Erythroblast (primary cell): ENCODE data around the gene NMNAT2.

Experiments used
- GATA1 ChIP-seq: IDR thresholded peaks from 2 replicates; pipeline ENCODE4 v1.6.1; 2011; ENCODE audit warnings: low read depth, mild to moderate bottlenecking, control low read depth, low read length, moderate library complexity
- POLR2A ChIP-seq: IDR thresholded peaks from 2 replicates; pipeline ENCODE4 v1.6.1; 2011; ENCODE audit warnings: mild to moderate bottlenecking, low read length

GRCh38 chr1:183296782-183297181, 121.4 kb downstream of the NMNAT2 start:
- TF ChIP-seq POLR2A (no peak), GATA1 (no peak)
